HFF-Myc (cell line): ENCODE data around the gene CETN3.

Source experiments
- DNase-seq: peaks from one replicate; pipeline ENCODE4 v3.0.0-alpha.2; 2011; ENCODE audit warnings: low read depth; ENCODE audit errors: extremely low read depth
- H3K4me3 ChIP-seq: replicated peaks from 2 replicates; pipeline ENCODE4 v1.5.1; 2011; ENCODE audit warnings: low read depth, mild to moderate bottlenecking, control low read depth, low read length
- CTCF ChIP-seq: IDR thresholded peaks from 2 replicates; pipeline ENCODE4 v1.5.1; 2012; ENCODE audit warnings: mild to moderate bottlenecking, low read depth, low read length, control low read depth; ENCODE audit errors: missing control alignments

CETN3 gene

GRCh38 chr5:90424245-90424644 lies 14.7 kb upstream of the CETN3 start:
- H3K4me3 ChIP-seq = no peak overlapping the region
- DNase-seq = no peak
- no peak for TF ChIP-seq CTCF

GRCh38 chr5:90421136-90421535 lies 11.6 kb upstream of the CETN3 start:
- peak; percentile 12 for TF ChIP-seq CTCF
- no peak for DNase-seq
- no peak overlapping the region for H3K4me3 ChIP-seq

- no peak for TF ChIP-seq CTCF
- DNase-seq = no peak
- no peak overlapping the region for H3K4me3 ChIP-seq
Observed at GRCh38 chr5:90418214-90418613, 8.7 kb upstream of the CETN3 start.

DNA sequence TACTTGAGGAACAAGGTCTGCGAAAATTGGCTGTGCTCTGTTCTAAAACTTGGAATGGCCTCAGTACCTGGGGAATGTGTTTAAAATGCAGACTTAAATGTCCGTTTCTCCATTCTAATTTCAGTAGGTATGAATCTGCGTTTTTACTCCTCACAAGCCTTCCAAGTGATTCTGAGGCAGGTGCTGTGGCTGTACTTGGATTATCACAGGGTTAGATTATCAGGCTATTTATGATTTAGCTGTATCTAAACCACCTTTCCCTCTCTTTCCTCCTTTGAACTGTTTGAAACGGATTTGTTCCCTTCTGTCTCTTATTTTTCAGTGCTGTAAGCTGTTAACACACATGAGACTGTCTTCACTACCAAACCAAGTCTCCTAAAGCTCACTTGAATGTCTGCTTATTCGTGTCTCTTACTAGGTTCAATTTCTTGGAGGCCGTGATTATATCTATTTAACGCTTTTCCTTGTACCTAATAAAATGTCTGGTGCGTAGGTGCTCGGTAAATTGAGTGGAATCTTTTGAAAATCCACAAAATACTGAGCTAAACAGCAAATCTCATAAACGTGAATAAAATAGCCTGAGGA lies 714 bp upstream of the CETN3 start:
- TF ChIP-seq CTCF = no peak
- no peak for DNase-seq
- H3K4me3 ChIP-seq = peak overlapping the region; percentile 90

DNA sequence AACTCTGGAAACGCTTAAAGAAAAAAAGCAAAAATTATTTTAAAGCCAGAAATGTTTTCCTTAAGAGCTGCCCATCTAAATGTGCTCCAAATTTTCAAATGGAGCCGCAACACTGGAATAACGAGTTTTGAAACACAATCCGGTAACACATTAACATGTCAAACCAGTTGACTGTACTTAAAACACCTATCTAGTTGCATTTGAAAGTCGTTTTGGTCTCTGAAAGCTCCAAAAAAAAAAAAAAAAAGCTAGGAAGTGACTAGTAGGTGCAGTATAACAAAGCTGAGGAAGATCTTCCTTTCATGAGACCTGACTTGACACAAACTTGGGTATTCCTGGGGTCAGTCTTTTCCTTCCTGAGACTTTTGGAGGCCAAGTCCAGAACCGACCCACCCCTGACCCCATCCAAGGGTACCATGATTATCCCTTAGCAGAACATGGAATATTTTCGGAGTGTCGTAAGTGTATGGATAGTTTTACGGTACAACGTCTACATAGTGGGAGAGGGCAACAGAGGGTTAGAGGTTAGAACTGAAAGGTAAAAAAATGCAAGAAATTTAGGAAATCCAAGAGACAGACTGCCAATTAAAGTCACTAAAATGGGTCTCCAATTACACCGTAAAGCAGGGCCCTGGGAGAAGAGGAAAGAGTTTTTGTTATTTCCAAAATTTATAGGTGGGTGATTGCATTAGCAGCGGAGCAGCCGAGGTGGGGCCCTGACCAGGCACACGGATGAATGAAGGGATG lies 812 bp downstream of the CETN3 start:
- DNase-seq = no peak
- H3K4me3 ChIP-seq = peak overlapping the region; percentile 90
- no peak for TF ChIP-seq CTCF

- no peak for TF ChIP-seq CTCF
- no peak overlapping the region for H3K4me3 ChIP-seq
- DNase-seq = no peak
Observed at GRCh38 chr5:90406466-90406865, 3.1 kb downstream of the CETN3 start.
